ENCODE results near the gene H2BK1.

Gene H2BK1

GRCh38 chr7:151161757-151162156, 48.5 kb downstream of the H2BK1 start:
- in situ Hi-C loops (cut with HindIII; ENCODE audit: low sequenced_read_pairs): no loop called here

Data from endothelial cell of hepatic sinusoid (primary cell).